ENCODE results near the gene CLK4. TPM values are rescaled to one million over a fixed set of nuclear protein-coding genes. Genes with fewer than 3 reads are reported as not detected.

CLK4 gene
- total and polyA plus RNA-seq, 2 donors from 2014 or later: 15.4 to 37.8 TPM

DNA sequence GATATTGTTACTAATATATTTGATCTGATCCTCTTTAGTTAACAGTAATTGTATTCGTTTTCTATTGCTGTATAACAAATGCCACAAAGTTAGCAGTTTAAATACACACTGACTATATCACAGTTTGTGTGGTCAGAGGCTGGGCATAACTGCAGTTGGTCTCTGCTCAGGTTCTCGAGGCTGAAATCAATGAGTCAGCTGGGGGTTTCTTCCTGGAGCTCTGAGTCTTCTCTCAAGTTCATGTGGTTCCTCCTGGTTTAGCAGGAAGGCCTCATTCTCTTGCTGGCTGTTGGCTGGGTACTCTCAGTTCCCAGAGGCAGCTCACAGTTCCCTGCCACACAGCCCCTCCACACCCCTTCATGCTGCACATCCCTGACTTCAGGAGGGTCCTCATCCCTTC lies 57.4 kb downstream of the CLK4 start:
- TF ChIP-seq, protein P1, sequence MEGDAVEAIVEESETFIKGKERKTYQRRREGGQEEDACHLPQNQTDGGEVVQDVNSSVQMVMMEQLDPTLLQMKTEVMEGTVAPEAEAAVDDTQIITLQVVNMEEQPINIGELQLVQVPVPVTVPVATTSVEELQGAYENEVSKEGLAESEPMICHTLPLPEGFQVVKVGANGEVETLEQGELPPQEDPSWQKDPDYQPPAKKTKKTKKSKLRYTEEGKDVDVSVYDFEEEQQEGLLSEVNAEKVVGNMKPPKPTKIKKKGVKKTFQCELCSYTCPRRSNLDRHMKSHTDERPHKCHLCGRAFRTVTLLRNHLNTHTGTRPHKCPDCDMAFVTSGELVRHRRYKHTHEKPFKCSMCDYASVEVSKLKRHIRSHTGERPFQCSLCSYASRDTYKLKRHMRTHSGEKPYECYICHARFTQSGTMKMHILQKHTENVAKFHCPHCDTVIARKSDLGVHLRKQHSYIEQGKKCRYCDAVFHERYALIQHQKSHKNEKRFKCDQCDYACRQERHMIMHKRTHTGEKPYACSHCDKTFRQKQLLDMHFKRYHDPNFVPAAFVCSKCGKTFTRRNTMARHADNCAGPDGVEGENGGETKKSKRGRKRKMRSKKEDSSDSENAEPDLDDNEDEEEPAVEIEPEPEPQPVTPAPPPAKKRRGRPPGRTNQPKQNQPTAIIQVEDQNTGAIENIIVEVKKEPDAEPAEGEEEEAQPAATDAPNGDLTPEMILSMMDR (IDR thresholded peaks at IDR 0.05; ENCODE audit: borderline replicate concordance, extremely low read depth, insufficient read depth): no peak
- Histone ChIP-seq H3K27ac (ENCODE audit: low read depth in 2 of 2, low read length in 2 of 2) (no peak overlapping the region), H3K4me1 (ENCODE audit: control insufficient read depth in 2 of 3, insufficient read depth in 2 of 3, low read depth in 1 of 3, low read length in 3 of 3) (no peaks in the 10 kb centered on the region), H3K36me3 (ENCODE audit: control insufficient read depth in 2 of 3, insufficient read depth in 3 of 3, low read length in 3 of 3) (no peaks in the 10 kb centered on the region), H3K4me3 (ENCODE audit: low read length in 3 of 3) (no peak overlapping the region), H3K9me3 (ENCODE audit: control insufficient read depth in 2 of 3, insufficient read depth in 1 of 3, low read length in 3 of 3) (no peaks in the 10 kb centered on the region), H3K27me3 (ENCODE audit: control insufficient read depth, insufficient read depth, low read length) (no peaks in the 10 kb centered on the region), H3K9ac (ENCODE audit: low read length in 3 of 3) (no peak overlapping the region)
- intact Hi-C loops (cut with DNase I): no loop called here
- DNase-seq (no peak), FAIRE-seq (no peak)

DNA sequence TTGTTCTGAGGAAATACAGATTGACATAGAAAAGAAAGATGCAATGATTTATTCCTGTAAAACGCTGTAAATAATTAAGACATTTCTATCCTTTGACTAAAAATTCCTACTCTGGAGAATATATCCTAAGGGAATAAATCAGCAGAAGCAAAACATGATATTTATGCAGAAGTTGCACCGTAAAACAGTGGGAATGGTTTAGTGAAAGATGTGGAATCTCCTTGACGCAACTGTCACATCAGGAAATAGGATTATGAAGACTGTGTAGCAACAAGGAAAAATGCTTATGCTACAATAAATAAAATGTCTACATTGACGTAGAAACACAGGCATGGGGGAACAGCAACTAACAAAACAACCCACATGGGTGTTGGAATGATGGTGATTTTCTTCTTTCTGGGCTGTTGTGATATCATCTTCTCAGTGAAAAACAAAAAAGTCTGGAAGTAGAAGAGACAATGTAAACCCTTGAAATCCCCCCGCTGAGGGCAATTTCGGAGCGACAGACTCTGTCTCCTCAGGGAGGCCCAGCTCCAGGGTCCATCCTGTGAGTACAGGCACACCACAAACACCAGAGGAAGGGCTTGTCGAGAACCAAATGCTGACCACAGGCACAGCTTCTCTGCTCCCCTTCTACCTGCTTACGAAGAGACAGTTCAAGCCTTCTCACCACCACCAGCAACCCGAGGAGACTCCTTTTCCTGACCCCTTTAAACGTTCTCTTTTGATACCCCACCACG lies 61.9 kb downstream of the CLK4 start:
- no peaks in the 10 kb centered on the region for H3K9me3 ChIP-seq (ENCODE audit: control insufficient read depth in 2 of 3, insufficient read depth in 1 of 3, low read length in 3 of 3)
- no peak overlapping the region for H3K4me3 ChIP-seq (ENCODE audit: low read length in 3 of 3)
- H3K4me1 ChIP-seq (ENCODE audit: control insufficient read depth in 2 of 3, insufficient read depth in 2 of 3, low read depth in 1 of 3, low read length in 3 of 3): no peaks in the 10 kb centered on the region
- H3K27ac ChIP-seq (ENCODE audit: low read depth in 2 of 2, low read length in 2 of 2): no peak overlapping the region
- no peaks in the 10 kb centered on the region for H3K36me3 ChIP-seq (ENCODE audit: control insufficient read depth in 2 of 3, insufficient read depth in 3 of 3, low read length in 3 of 3)
- H3K27me3 ChIP-seq (ENCODE audit: control insufficient read depth, insufficient read depth, low read length): no peaks in the 10 kb centered on the region
- FAIRE-seq (no peak), DNase-seq (no peak)
- TF ChIP-seq, protein P1 (IDR thresholded peaks at IDR 0.05; ENCODE audit: borderline replicate concordance, extremely low read depth, insufficient read depth): no peak
- intact Hi-C loops (cut with DNase I): no loop called here
- no peak overlapping the region for H3K9ac ChIP-seq (ENCODE audit: low read length in 3 of 3)

DNA sequence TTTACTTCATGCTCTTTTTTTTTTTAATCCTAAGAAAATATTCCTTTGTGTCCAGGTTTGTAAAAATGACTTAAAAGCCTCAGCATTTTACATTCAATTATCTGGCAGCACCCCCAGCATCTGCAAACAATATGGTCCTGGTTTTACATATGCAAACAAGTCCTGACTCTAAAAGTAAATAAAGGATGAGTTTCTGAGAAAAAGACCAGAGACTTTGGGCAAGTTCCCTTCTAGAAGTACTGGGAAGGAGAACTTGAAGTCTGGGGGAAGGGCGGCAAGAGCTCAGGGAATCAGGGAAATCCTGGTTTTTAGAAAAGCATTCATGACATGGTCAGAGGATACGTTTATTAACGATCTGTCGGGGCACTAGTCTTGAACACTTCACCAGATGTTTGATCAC lies 62.5 kb downstream of the CLK4 start:
- no peak for FAIRE-seq
- Histone ChIP-seq H3K27ac (ENCODE audit: low read depth in 2 of 2, low read length in 2 of 2) (no peak overlapping the region), H3K9me3 (ENCODE audit: control insufficient read depth in 2 of 3, insufficient read depth in 1 of 3, low read length in 3 of 3) (no peaks in the 10 kb centered on the region), H3K4me1 (ENCODE audit: control insufficient read depth in 2 of 3, insufficient read depth in 2 of 3, low read depth in 1 of 3, low read length in 3 of 3) (no peaks in the 10 kb centered on the region), H3K9ac (ENCODE audit: low read length in 3 of 3) (no peak overlapping the region), H3K36me3 (ENCODE audit: control insufficient read depth in 2 of 3, insufficient read depth in 3 of 3, low read length in 3 of 3) (no peaks in the 10 kb centered on the region), H3K27me3 (ENCODE audit: control insufficient read depth, insufficient read depth, low read length) (no peaks in the 10 kb centered on the region), H3K4me3 (ENCODE audit: low read length in 3 of 3) (no peak overlapping the region)
- intact Hi-C loops (cut with DNase I): no loop called here
- peak in 1 of 5 donors; percentile 55 for DNase-seq
- TF ChIP-seq, protein P1 (IDR thresholded peaks at IDR 0.05; ENCODE audit: borderline replicate concordance, extremely low read depth, insufficient read depth): no peak

All from kidney (tissue), 14 donors.